GM19467 (cell line): ENCODE results near the gene FKBP1B.
"Not testable (repeated sequence)": the region's sequence is repeated elsewhere in the genome, so short reads cannot be mapped to it uniquely, and the experiment has no call there.

Experiments used
- ATAC-seq: cut with Tn5 transposase; IDR thresholded peaks from one replicate; pipeline ENCODE4 v1.9.1; 2021; ENCODE audit warnings: mild to moderate bottlenecking, moderate library complexity; ENCODE audit not compliant: unreplicated experiment

The FKBP1B gene

GRCh38 chr2:24049485-24050021 is at the start of gene FKBP1B:
FKBP1B (plus strand) TSS chr2:24049741; CDS start chr2:24049850, 109 bp downstream.
- no peak for ATAC-seq

- ATAC-seq: no peak
Measured at GRCh38 chr2:24007693-24008092, 41.8 kb upstream of the FKBP1B start.

- no peak for ATAC-seq
Measured at GRCh38 chr2:24008672-24009366, 40.7 kb upstream of the FKBP1B start.

- ATAC-seq: no peak
Measured at GRCh38 chr2:24009367-24009679, 40.2 kb upstream of the FKBP1B start.

GRCh38 chr2:24009680-24010476 is 39.7 kb upstream of the FKBP1B start, which contains the start of gene MFSD2B:
MFSD2B (plus strand) TSS chr2:24010085; CDS start chr2:24010097, 12 bp downstream.
- ATAC-seq: no peak

GRCh38 chr2:24010477-24011249 is 38.9 kb upstream of the FKBP1B start:
- ATAC-seq: no peak

GRCh38 chr2:24011250-24012104 is 38.1 kb upstream of the FKBP1B start:
- ATAC-seq: no peak

- no peak for ATAC-seq
Measured at GRCh38 chr2:24012521-24013188, 36.9 kb upstream of the FKBP1B start.

- ATAC-seq: not testable (repeated sequence)
Measured at GRCh38 chr2:24014902-24015301, 34.6 kb upstream of the FKBP1B start.

- no peak for ATAC-seq
Measured at GRCh38 chr2:24015562-24016375, 33.8 kb upstream of the FKBP1B start.

- no peak for ATAC-seq
Measured at GRCh38 chr2:24016376-24016761, 33.2 kb upstream of the FKBP1B start.

GRCh38 chr2:24016853-24017703 is 32.5 kb upstream of the FKBP1B start:
- ATAC-seq: no peak

GRCh38 chr2:24017711-24018110 is 31.8 kb upstream of the FKBP1B start:
- no peak for ATAC-seq

- no peak for ATAC-seq
Measured at GRCh38 chr2:24018241-24018640, 31.3 kb upstream of the FKBP1B start.

GRCh38 chr2:24019729-24020128 is 29.8 kb upstream of the FKBP1B start:
- no peak for ATAC-seq

- no peak for ATAC-seq
Measured at GRCh38 chr2:24020244-24020643, 29.3 kb upstream of the FKBP1B start.

GRCh38 chr2:24021122-24021998 is 28.2 kb upstream of the FKBP1B start:
- no peak for ATAC-seq
